ENCODE data around the gene CDY2B.
"Not testable (repeated sequence)": the region's sequence is repeated elsewhere in the genome, so short reads cannot be mapped to it uniquely, and the experiment has no call there.

Gene CDY2B

GRCh38 chrY:17880120-17880519 is at the start of gene CDY2B:
TSS of gene CDY2B (minus strand) at chrY:17880220. CDS start at chrY:17879892, 328 bp downstream.
- DNase-seq; in situ Hi-C loops (cut with MboI; ENCODE audit: low pct_unique_long_range_greater_than_20kb, low sequenced_read_pairs): not testable (repeated sequence)

GRCh38 chrY:17908009-17908408 is 28.0 kb upstream of the CDY2B start:
- in situ Hi-C loops (cut with MboI; ENCODE audit: low pct_unique_long_range_greater_than_20kb, low sequenced_read_pairs); DNase-seq: not testable (repeated sequence)

- in situ Hi-C loops (cut with MboI; ENCODE audit: low pct_unique_long_range_greater_than_20kb, low sequenced_read_pairs); DNase-seq: not testable (repeated sequence)
Measured at GRCh38 chrY:17907351-17907750, 27.3 kb upstream of the CDY2B start.

- in situ Hi-C loops (cut with MboI; ENCODE audit: low pct_unique_long_range_greater_than_20kb, low sequenced_read_pairs); DNase-seq: not testable (repeated sequence)
Measured at GRCh38 chrY:17881697-17882096, 1.7 kb upstream of the CDY2B start.

- DNase-seq; in situ Hi-C loops (cut with MboI; ENCODE audit: low pct_unique_long_range_greater_than_20kb, low sequenced_read_pairs): not testable (repeated sequence)
Measured at GRCh38 chrY:17876767-17877166, 3.3 kb downstream of the CDY2B start.

- DNase-seq; in situ Hi-C loops (cut with MboI; ENCODE audit: low pct_unique_long_range_greater_than_20kb, low sequenced_read_pairs): not testable (repeated sequence)
Measured at GRCh38 chrY:17875401-17875800, 4.6 kb downstream of the CDY2B start.

GRCh38 chrY:17871194-17871903 is 8.7 kb downstream of the CDY2B start:
- in situ Hi-C loops (cut with MboI; ENCODE audit: low pct_unique_long_range_greater_than_20kb, low sequenced_read_pairs); DNase-seq: not testable (repeated sequence)

- in situ Hi-C loops (cut with MboI; ENCODE audit: low pct_unique_long_range_greater_than_20kb, low sequenced_read_pairs); DNase-seq: not testable (repeated sequence)
Measured at GRCh38 chrY:17870737-17871136, 9.3 kb downstream of the CDY2B start.

- in situ Hi-C loops (cut with MboI; ENCODE audit: low pct_unique_long_range_greater_than_20kb, low sequenced_read_pairs); DNase-seq: not testable (repeated sequence)
Measured at GRCh38 chrY:17867850-17868249, 12.2 kb downstream of the CDY2B start.

- in situ Hi-C loops (cut with MboI; ENCODE audit: low pct_unique_long_range_greater_than_20kb, low sequenced_read_pairs); DNase-seq: not testable (repeated sequence)
Measured at GRCh38 chrY:17860634-17861033, 19.4 kb downstream of the CDY2B start.

- in situ Hi-C loops (cut with MboI; ENCODE audit: low pct_unique_long_range_greater_than_20kb, low sequenced_read_pairs); DNase-seq: not testable (repeated sequence)
Measured at GRCh38 chrY:17856963-17857848, 22.8 kb downstream of the CDY2B start.

- in situ Hi-C loops (cut with MboI; ENCODE audit: low pct_unique_long_range_greater_than_20kb, low sequenced_read_pairs) = not testable (repeated sequence)
Measured at GRCh38 chrY:17856508-17856907, 23.5 kb downstream of the CDY2B start.

GRCh38 chrY:17849131-17849530 is 30.9 kb downstream of the CDY2B start:
- DNase-seq; in situ Hi-C loops (cut with MboI; ENCODE audit: low pct_unique_long_range_greater_than_20kb, low sequenced_read_pairs): not testable (repeated sequence)

More at GRCh38 chrY:17856508-17856907, 23.5 kb downstream of the CDY2B start:
- DNase-seq = not testable (repeated sequence)

GRCh38 chrY:17832149-17832548 is 47.9 kb downstream of the CDY2B start:
- in situ Hi-C loops (cut with MboI; ENCODE audit: low pct_unique_long_range_greater_than_20kb, low sequenced_read_pairs); DNase-seq: not testable (repeated sequence)
